ENCODE measurements around the gene SLC34A3.

GRCh38 chr9:137235424-137236237 is 4.9 kb downstream of the SLC34A3 start:
- TF ChIP-seq CTCF (IDR thresholded peaks at IDR 0.05) (no peak), EP300 (IDR thresholded peaks at IDR 0.05) (no peak), POLR2A (IDR thresholded peaks at IDR 0.05) (no peak)
